Activated T-helper 9 cell treated with anti-CD3 and anti-CD28 coated beads, Interleukin-2, amount 50 U/mL, for 16 hours (primary cell): Measurements from ENCODE around the gene RRP9.
A peak's percentile ranks its signal among the peaks of the same experiment; 100 is the strongest.

ENCODE experiments used
- DNase-seq: peaks from one replicate; pipeline ENCODE4 v3.0.0-alpha.2; 2020; ENCODE audit warnings: low read depth

RRP9 gene

GRCh38 chr3:51970606-51971300 lies 29.0 kb upstream of the RRP9 start:
- DNase-seq = no peak

- DNase-seq = no peak
Measured at GRCh38 chr3:51969841-51970240, 28.1 kb upstream of the RRP9 start.

- no peak for DNase-seq
Measured at GRCh38 chr3:51968883-51969678, 27.4 kb upstream of the RRP9 start.

- DNase-seq = no peak
Measured at GRCh38 chr3:51968170-51968775, 26.6 kb upstream of the RRP9 start.

- peak; percentile 27 for DNase-seq
Measured at GRCh38 chr3:51967384-51968169, 25.9 kb upstream of the RRP9 start, which contains the start of gene PCBP4. PCBP4 (minus strand) TSS chr3:51967454; CDS start chr3:51961240, 6,214 bp downstream.

GRCh38 chr3:51966922-51967383 lies 25.2 kb upstream of the RRP9 start:
- no peak for DNase-seq

- no peak for DNase-seq
Measured at GRCh38 chr3:51966486-51966885, 24.8 kb upstream of the RRP9 start.

- DNase-seq = no peak
Measured at GRCh38 chr3:51966016-51966415, 24.3 kb upstream of the RRP9 start.

- DNase-seq = no peak
Measured at GRCh38 chr3:51964521-51964920, 22.8 kb upstream of the RRP9 start.

- no peak for DNase-seq
Measured at GRCh38 chr3:51963951-51964451, 22.3 kb upstream of the RRP9 start.

GRCh38 chr3:51962854-51963530 lies 21.3 kb upstream of the RRP9 start:
- DNase-seq = no peak

GRCh38 chr3:51961602-51962569 lies 20.2 kb upstream of the RRP9 start:
- no peak for DNase-seq

- no peak for DNase-seq
Measured at GRCh38 chr3:51961011-51961410, 19.3 kb upstream of the RRP9 start.

- DNase-seq = no peak
Measured at GRCh38 chr3:51960386-51960785, 18.7 kb upstream of the RRP9 start.

GRCh38 chr3:51959651-51960050 lies 17.9 kb upstream of the RRP9 start:
- no peak for DNase-seq

- DNase-seq = no peak
Measured at GRCh38 chr3:51958603-51959521, 17.2 kb upstream of the RRP9 start.

- DNase-seq = no peak
Measured at GRCh38 chr3:51957520-51958205, 16.0 kb upstream of the RRP9 start.
